ENCODE measurements around the gene BARHL1.

Gene BARHL1

DNA sequence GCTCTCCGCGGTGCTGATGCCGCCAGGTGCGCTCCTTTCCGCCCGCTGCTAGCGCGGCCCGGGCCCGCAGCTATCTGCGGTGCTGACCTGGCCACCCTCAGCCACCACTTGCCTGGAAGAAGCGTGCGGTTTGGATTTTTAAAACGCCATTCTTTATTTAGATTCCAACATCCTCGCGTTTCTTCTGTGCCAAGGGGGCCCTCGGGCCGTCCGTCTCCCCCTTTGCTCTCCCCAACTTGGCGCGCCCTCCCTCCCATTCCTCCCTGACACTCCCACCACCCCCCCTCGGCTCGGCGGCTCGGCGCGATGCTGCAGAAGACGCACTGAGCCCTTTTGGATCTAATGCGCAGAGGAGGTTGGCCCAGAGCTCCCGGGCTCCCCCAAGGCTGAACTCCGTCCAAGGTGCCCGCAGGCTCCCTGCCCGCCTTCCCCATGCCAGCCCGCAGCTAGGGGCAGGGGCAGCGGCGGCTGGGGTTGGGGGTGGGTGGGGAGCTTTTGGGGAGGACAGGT, at the start of gene BARHL1:
Gene BARHL1, plus strand, starts transcription at position 331 of the 510 bp plus-strand sequence. CDS start 192 bp downstream, outside the sequence.
- DNase-seq (ENCODE audit: low read depth in 3 of 3): no peak

GRCh38 chr9:132534832-132535231, 47.6 kb upstream of the BARHL1 start:
- DNase-seq (ENCODE audit: low read depth in 3 of 3): no peak

DNA sequence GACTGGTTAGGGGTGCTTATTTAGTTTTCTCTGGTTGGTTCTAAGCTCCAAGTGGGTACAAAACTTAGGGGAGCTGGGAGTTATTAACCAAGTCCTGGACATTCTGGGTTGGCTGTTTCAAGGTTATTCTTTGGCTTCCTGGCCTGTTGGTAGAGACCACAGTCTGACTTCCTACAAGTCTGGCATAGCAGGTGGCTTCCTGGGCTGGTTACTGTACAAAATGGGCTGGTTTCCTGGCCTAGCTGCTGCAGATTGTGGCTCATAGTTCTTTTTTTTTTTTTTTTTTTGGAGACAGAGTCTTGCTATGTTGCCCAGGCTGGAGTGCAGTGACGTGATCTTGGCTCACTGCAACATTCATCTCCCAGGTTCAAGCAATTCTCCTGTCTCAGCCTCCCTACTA, 46.3 kb upstream of the BARHL1 start:
- DNase-seq (ENCODE audit: low read depth in 3 of 3): no peak

- no peak for DNase-seq (ENCODE audit: low read depth in 3 of 3)
Measured at GRCh38 chr9:132537352-132537751, 45.1 kb upstream of the BARHL1 start.

DNA sequence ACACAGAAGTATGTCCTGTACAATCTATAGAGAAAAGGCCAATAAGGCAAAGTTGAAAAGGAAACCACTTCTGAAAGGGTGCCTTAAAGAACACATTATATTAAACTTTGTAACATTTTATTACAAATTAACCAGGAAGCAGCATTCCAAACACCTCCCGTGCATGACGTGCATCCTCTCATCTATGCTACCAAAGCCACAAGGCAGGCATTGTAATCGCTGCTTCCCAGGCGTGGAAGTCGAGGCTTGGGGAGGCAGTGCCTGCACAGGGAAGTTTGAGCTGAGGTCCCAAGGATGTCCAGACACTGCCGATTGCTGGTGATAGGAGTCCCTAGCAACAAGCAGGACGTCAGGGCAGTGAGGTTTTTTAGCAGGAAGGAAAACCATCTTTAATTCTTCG, 44.3 kb upstream of the BARHL1 start:
- no peak for DNase-seq (ENCODE audit: low read depth in 3 of 3)

GRCh38 chr9:132539096-132539495, 43.3 kb upstream of the BARHL1 start:
- no peak for DNase-seq (ENCODE audit: low read depth in 3 of 3)

- no peak for DNase-seq (ENCODE audit: low read depth in 3 of 3)
Measured at GRCh38 chr9:132541051-132541450, 41.4 kb upstream of the BARHL1 start.

DNA sequence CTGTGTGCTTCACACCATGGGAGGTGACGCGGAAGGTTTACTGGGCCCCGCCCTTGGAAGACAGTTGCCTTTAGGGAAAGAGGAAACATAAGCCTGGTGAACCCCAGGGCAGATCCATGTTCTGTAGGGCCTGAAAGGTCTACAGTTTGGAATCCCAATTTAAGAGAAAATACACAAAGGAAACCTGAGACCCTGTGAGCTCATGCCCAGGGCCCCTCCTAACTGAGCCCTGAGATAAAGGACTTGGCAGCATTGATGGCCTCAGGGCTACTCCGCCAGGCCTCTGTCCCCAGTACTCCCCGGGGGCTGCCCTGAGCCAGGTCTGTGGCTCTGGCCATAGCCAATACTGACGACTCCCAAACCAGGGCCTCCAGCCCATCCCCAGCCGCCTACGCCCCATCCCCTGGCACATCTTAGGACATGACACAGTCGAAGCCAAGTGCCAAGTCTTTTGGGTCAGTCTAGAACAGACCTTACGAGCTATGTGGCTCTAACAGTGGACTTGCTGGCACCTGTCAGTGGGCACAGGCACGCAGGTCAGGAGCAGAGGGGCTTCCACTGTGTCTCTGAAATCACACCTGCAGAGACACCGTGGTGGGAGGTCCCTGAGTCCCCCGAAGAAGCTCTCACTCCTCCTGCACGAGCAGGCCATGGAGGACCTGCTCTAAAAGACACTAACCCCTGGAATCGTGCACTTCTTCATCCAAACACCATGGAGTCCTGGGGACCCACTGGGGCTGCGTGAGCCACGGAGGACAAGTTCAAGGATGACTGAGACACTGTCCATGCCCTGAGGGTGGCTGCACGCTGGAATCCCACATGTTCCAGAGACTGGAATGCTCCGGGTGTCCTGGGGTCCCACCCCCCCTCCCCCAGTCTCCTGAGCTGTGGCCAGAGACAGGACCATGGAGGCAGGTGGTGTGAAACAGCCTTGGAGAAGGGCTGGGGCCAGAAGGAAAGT, 40.3 kb upstream of the BARHL1 start:
- no peak for DNase-seq (ENCODE audit: low read depth in 3 of 3)

- DNase-seq (ENCODE audit: low read depth in 3 of 3): no peak
Measured at GRCh38 chr9:132543251-132543650, 39.2 kb upstream of the BARHL1 start.

- no peak for DNase-seq (ENCODE audit: low read depth in 3 of 3)
Measured at GRCh38 chr9:132543960-132544359, 38.4 kb upstream of the BARHL1 start.

DNA sequence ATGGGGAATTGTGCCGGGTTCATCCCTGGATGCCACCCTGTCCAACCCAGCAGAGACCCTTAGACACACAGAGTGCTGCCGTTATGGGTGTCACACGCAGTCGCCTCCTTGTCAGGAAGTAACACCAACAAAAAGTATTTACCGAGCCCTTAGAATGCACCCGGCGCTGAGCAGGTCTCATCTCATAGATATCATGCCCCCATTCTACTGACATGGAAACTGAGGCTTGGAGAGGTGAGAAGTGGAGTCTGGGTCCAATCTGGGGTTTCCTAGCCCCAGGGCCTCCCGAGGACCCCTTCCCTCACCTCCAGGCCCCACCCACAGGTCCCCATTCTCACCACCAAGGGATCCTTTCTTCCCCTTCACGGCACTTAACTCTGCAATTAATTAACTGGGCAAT, 36.8 kb upstream of the BARHL1 start:
- no peak for DNase-seq (ENCODE audit: low read depth in 3 of 3)

DNA sequence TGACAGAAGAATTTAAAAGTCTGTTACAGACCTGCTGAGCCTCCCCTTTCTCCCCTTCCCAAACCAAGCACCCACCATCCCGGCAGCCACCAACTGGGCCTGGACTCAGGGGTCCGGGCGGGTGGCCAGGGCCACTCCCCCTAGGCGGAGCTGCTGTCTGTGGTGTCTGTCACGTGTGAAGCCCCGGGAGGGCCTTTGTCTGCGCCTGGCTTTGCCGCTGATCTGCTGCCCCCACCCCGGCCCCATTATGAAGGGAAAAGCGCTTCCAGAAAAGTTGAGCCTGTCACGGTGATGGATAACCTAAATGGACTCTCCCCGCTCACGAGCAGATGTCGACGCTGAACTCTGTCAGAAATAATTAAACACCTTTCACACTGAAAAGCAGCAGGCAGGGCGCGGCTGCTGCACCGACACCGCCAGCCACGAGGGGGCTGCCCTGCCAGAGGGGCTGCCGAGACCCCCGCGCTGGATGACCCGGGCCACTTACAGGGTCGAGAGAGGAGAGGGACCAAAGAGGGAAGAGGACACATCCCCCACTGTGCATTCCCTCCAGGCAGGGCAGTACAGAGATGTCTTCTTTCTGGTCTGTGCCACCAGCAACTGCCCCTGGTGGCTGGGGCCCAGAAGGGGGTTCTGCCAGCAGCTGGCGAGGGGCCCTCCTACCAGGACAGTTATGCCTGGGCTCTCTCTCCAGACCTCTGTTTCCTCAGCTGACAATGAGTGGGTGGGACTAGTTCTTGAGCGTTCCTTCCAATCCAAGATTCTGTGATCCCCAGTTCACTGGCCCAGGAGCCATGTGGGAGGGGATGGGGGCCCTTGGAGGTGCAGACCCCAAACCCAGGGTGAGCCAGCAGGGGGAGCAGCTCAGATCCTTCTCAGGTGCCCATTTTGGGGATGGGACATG, 36.0 kb upstream of the BARHL1 start:
- DNase-seq (ENCODE audit: low read depth in 3 of 3): no peak

DNA sequence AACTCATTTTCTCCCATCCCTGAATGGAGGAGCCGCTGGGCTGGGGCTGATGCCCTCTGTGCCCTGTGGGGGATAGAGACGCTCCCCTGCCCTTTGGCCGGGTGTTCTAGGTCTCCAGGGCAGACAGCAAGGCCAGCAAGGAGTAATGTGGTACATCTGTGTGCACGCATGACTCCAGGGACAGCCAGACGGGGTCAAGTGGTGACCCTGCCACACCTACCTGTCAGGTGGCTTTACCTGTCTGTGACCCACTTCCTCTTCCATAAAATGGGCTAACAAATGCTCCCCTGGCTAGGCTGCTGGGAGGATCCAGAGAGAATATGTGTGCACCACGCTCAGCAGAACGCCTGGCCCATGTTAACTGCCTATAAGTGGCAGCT, 35.4 kb upstream of the BARHL1 start:
- no peak for DNase-seq (ENCODE audit: low read depth in 3 of 3)

DNA sequence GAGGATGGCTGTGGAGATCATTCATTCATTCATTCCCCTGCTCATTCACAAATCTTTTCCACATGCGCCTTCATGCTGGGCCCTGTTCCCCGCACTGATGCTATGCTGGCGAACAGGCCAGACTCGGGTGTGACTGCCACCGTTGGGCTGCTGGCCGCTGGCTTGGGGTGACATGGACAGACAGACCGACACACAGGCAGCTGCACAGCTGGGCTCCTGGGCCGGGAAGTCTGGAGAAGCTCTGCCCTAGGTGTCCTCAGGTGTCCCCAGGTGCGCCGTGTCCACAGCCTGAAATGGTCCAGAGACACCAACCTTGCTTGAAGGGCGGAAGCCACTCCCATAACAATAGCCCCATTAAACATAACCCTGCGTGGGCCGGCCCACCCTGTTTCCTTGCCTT, 35.0 kb upstream of the BARHL1 start:
- DNase-seq (ENCODE audit: low read depth in 3 of 3): no peak

DNA sequence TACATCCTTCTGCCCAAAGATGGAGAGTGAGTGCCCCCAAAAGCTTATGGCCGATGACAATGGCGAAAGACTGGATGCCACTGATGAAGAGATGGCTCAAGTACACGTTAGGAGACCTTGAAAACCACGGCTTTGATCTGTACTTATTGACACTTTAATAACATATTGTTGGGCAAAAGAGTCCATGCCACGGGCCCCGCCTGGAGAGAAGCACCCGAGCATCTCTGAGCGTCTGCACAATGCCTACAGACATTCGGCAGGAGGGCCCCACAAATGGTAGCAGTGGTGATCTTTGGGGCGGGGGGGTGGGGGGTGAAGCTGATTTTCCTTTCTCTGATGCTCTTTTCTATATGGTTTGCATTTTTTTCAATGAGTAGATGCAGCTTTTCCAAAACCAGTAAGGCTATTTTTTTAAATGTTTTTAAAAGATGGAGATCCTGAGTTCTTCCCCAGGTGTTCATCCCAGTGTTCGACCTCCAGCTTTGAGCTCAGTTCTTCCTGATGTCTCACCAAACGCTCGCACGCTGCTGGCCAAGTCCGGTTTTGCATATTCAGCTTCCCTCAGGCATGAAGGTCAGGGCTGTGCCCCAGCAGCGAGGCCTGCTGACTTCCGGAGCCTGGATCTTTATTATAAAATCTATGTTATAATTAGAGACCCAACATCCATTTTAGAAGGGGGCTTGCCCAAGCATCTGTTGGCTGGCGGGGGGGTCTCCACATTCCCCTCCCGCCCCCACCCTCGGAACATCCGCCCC, 34.3 kb upstream of the BARHL1 start:
- no peak for DNase-seq (ENCODE audit: low read depth in 3 of 3)

DNA sequence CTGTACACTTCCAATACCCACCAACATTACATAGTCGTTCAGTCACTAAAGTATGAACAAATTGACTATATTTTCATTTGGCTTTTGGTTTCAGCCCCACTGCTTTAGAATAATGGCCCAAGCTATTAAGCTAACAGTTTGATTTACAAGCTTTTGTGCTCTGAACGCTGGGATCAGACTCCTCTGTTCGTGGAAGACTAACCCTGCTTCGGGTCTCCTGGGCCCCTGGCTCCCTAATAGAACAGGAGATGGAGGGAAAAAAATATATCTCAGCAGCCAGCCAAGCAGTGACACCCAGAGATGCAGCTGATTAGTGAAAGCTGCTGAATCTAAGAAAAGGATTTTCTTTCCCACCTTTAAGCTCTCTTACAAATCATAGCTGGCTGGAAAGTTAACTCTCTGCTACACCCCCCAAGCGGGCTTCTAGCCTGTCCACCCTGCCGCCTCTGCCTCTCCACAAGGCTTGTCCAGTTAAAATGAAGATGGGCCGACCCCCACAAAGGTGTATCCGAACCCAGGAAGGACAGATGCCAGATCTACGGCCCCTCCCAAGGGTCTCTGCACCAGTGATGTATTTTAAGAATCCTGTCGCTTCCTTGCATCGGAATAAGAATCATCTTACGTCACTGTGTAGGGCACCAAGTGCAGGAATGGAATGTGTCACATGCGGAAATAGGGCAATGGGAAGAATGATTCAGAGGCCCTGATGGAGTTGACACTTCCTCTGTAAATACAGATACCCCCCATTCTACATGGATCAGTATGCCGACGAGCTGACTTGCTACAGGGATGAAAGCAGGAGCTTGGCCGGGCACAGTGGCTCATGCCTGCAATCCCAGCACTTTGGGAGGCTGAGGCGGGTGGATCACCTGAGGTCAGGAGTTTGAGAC, 33.4 kb upstream of the BARHL1 start:
- no peak for DNase-seq (ENCODE audit: low read depth in 3 of 3)

DNA sequence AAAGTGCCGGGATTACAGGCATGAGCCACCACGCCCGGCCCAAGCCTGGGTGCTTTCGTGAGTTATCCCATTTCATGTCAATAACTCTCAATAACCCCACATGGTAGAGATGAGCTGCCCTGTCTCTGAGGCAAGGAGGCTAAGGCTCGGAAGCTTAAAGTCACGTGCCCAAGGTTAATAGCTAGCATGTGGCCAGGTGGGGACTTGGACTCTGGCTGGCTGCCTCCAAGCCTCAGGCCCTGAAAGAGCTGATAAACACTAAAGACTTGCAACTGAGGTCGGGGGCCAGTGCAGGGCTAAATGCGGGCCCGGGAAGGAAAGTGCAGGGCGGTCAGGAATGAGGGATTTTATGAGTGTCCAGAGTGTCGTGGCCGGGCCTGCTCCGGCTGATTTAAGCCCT, 30.9 kb upstream of the BARHL1 start:
- no peak for DNase-seq (ENCODE audit: low read depth in 3 of 3)

DNA sequence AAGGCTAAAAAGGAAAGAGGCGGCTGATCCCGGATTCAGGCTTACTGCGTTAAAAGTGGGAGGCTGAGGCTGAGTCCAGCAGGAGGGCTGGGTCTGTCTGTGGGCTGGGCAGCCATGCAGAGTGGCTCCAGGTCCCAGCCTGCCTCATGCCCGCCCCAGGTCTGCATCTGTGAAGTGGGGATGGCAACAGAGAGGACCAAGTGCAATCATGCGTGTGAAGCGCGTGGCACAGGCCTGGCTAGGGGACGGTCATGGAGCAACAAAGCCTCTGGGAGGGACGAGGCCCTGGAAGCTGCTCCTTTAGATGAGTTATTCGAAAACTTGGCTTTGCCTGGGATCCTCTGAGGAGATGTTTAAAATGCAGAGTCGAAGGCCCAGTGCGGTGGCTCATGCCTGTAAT, 30.4 kb upstream of the BARHL1 start:
- no peak for DNase-seq (ENCODE audit: low read depth in 3 of 3)

DNA sequence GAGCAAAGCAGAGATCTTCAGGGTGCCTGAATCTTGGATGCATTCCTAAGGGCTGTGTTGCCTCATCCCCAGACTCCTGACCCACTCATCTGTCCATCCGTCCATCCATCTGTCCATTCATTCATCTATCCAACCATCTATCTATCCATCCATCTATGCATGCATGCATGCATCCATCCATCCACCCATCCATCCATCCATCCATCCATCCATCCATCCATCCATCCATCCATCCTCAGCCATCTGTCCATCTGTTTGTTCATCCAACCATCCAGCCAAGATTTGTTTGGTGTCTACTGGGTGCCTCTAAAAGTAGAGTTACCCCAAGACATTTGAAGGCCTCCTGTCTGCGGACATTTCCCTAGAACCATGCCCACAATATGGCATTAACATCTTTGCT, 27.7 kb upstream of the BARHL1 start:
- no peak for DNase-seq (ENCODE audit: low read depth in 3 of 3)

DNA sequence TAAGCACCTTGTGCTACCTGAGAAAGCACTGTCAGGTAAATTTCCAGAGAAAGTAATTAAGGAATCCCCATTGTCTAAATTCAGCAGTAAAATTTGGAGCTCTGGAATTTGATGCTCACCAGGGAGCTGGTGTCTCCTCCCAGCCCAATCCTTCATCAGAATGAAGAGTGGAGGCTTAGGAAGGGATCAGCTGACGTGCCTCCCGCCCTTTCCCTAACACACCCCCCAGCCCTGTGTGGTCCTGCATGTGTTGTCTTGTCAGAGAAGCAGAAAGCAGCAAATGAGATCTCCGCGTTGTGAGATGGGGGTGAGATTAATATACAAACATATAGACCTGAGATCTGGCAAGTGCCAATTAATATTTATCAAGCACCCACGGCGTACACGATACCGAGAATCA, 26.9 kb upstream of the BARHL1 start:
- DNase-seq (ENCODE audit: low read depth in 3 of 3): no peak

DNA sequence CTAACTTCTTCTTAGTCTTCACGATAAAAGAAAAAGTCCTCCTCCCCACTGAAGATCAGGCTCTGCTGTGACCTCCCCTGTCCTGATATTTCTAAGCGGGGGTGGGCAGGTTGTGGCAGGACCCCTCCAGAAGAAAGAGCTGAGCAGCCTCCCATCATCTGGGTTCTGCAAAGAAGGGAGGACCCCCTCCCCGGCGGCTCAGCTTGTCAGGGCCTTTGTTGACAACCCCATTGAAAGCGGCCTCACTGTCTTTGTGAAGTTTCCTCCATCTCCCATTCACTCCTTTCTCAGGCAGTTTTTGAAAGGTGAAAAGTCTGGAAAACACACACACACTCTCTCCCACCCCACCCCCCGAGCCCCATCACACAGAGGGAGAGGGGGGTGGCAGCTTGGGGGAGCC, 26.2 kb upstream of the BARHL1 start:
- DNase-seq (ENCODE audit: low read depth in 3 of 3): no peak

Data from stimulated activated CD4-positive, alpha-beta T cell treated with anti-CD3 and anti-CD28 coated beads, TNF-alpha, amount 100 ng/mL, for 48 hours (primary cell).